ENCODE results near the gene PKD1L1. TPM values are rescaled to one million over a fixed set of nuclear protein-coding genes. Genes with fewer than 3 reads are reported as not detected.

The PKD1L1 gene
- polyA plus RNA-seq, 4 donors: 0.42 to 1.2 TPM; not detected in 2

DNA sequence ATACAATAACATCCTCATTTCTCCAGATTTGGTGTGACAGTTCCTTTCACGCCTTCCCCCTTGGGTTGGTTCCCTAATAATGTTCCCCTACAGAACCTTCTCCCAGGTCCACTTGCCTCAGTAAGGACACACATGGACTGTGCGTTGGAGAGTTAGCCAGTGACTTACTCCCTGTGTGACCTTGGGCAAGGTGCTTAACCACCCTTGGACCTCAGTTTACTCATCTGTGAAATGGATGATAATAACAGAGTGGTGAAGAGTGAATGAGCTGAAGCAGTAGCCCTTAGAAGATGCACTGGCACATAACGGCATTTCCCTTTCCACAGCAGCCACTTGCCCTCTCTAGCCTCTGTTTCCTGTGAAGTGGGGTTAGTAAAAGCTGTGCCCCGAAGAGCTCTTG, 175.8 kb downstream of the PKD1L1 start:
- H3K4me3 ChIP-seq (ENCODE audit: low read depth in 1 of 3, low read length in 3 of 3): no peak overlapping the region
- no peak for DNase-seq
- 91 to 92% (median 91%) methylated on average over 4 of the region's 4 CpGs for WGBS, 3 donors
- no peaks in the 10 kb centered on the region for H3K36me3 ChIP-seq (ENCODE audit: control insufficient read depth in 3 of 3, insufficient read depth in 2 of 3, low read depth in 1 of 3, low read length in 3 of 3)
- no peaks in the 10 kb centered on the region for H3K27me3 ChIP-seq (ENCODE audit: control insufficient read depth in 3 of 3, insufficient read depth in 3 of 3, low read length in 3 of 3)
- peaks cover 0 to 5% (median 0%) of the 10 kb centered on the region in 3 donors for H3K4me1 ChIP-seq (ENCODE audit: control insufficient read depth in 3 of 3, insufficient read depth in 2 of 3, low read depth in 1 of 3, low read length in 2 of 3)
- H3K27ac ChIP-seq (ENCODE audit: low read depth in 1 of 3, low read length in 2 of 3): no peak overlapping the region
- FAIRE-seq: no peak
- H3K9me3 ChIP-seq (ENCODE audit: control insufficient read depth in 2 of 2, insufficient read depth in 1 of 2, low read depth in 1 of 2, low read length in 1 of 2): peaks cover 0 to 8% of the 10 kb centered on the region in 2 donors

- 73 to 82% (median 75%) methylated on average over 5 of the region's 5 CpGs for WGBS, 3 donors
- no peak for DNase-seq
Measured at GRCh38 chr7:47771990-47772360, 176.3 kb downstream of the PKD1L1 start.

GRCh38 chr7:47771336-47771989, 176.8 kb downstream of the PKD1L1 start:
- WGBS, 3 donors: 82 to 92% (median 86%) methylated on average over 5 of the region's 5 CpGs
- Histone ChIP-seq H3K9me3 (ENCODE audit: control insufficient read depth in 2 of 2, insufficient read depth in 1 of 2, low read depth in 1 of 2, low read length in 1 of 2) (peaks cover 0 to 5% of the 10 kb centered on the region in 2 donors), H3K27ac (ENCODE audit: low read depth in 1 of 3, low read length in 2 of 3) (no peak overlapping the region), H3K4me1 (ENCODE audit: control insufficient read depth in 3 of 3, insufficient read depth in 2 of 3, low read depth in 1 of 3, low read length in 2 of 3) (peaks cover 0 to 5% (median 0%) of the 10 kb centered on the region in 3 donors), H3K27me3 (ENCODE audit: control insufficient read depth in 3 of 3, insufficient read depth in 3 of 3, low read length in 3 of 3) (no peaks in the 10 kb centered on the region), H3K36me3 (ENCODE audit: control insufficient read depth in 3 of 3, insufficient read depth in 2 of 3, low read depth in 1 of 3, low read length in 3 of 3) (no peaks in the 10 kb centered on the region), H3K4me3 (ENCODE audit: low read depth in 1 of 3, low read length in 3 of 3) (no peak overlapping the region)
- FAIRE-seq: no peak
- DNase-seq: no peak

More at GRCh38 chr7:47771990-47772360, 176.3 kb downstream of the PKD1L1 start:
- Histone ChIP-seq H3K27ac (ENCODE audit: low read depth in 1 of 3, low read length in 2 of 3) (no peak overlapping the region), H3K4me3 (ENCODE audit: low read depth in 1 of 3, low read length in 3 of 3) (no peak overlapping the region), H3K4me1 (ENCODE audit: control insufficient read depth in 3 of 3, insufficient read depth in 2 of 3, low read depth in 1 of 3, low read length in 2 of 3) (peaks cover 0 to 5% (median 0%) of the 10 kb centered on the region in 3 donors), H3K9me3 (ENCODE audit: control insufficient read depth in 2 of 2, insufficient read depth in 1 of 2, low read depth in 1 of 2, low read length in 1 of 2) (peaks cover 0 to 5% of the 10 kb centered on the region in 2 donors), H3K27me3 (ENCODE audit: control insufficient read depth in 3 of 3, insufficient read depth in 3 of 3, low read length in 3 of 3) (no peaks in the 10 kb centered on the region), H3K36me3 (ENCODE audit: control insufficient read depth in 3 of 3, insufficient read depth in 2 of 3, low read depth in 1 of 3, low read length in 3 of 3) (no peaks in the 10 kb centered on the region)
- FAIRE-seq: no peak

- no peaks in the 10 kb centered on the region for H3K9me3 ChIP-seq (ENCODE audit: control insufficient read depth in 2 of 2, insufficient read depth in 1 of 2, low read depth in 1 of 2, low read length in 1 of 2)
- 78 to 95% (median 84%) methylated on average over 7 of the region's 7 CpGs for WGBS, 3 donors
- no peak overlapping the region for H3K4me3 ChIP-seq (ENCODE audit: low read depth in 1 of 3, low read length in 3 of 3)
- FAIRE-seq (no peak), DNase-seq (no peak)
- H3K27ac ChIP-seq (ENCODE audit: low read depth in 1 of 3, low read length in 2 of 3): no peak overlapping the region
- H3K36me3 ChIP-seq (ENCODE audit: control insufficient read depth in 3 of 3, insufficient read depth in 2 of 3, low read depth in 1 of 3, low read length in 3 of 3): no peaks in the 10 kb centered on the region
- H3K27me3 ChIP-seq (ENCODE audit: control insufficient read depth in 3 of 3, insufficient read depth in 3 of 3, low read length in 3 of 3): no peaks in the 10 kb centered on the region
- H3K4me1 ChIP-seq (ENCODE audit: control insufficient read depth in 3 of 3, insufficient read depth in 2 of 3, low read depth in 1 of 3, low read length in 2 of 3): peaks cover 2 to 21% (median 4%) of the 10 kb centered on the region in 3 donors
Measured at GRCh38 chr7:47766126-47766525, 182.1 kb downstream of the PKD1L1 start.

DNA sequence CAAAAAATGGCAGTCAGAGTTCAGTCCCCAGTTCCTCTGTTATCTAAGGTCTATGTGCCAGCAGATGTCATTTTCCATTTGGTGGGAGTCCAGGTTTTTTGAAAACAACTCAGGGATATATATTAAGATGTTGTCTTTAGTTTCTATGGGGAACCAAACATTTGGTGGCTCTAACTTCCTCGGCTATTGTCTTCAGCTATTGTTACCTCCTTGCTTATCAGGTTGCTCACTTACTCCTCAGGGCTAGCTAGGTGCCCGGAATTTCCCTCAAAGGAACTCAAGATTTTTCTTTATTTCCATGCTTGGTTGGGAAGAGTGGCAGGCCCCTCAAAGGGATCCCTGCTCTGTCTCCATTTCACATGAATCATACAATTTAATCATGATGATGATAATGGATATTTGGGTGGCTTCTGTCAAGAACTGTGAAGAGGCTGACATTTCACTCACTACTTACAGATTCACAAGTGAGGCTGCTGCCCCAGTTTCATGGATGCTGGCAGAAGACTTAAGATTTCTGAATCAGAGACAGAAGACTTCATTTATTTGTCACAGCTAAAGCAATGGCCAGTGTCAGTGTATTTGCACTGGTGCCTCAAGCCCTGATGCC, 182.8 kb downstream of the PKD1L1 start:
- Histone ChIP-seq H3K27ac (ENCODE audit: low read depth in 1 of 3, low read length in 2 of 3) (no peak overlapping the region), H3K4me3 (ENCODE audit: low read depth in 1 of 3, low read length in 3 of 3) (no peak overlapping the region), H3K36me3 (ENCODE audit: control insufficient read depth in 3 of 3, insufficient read depth in 2 of 3, low read depth in 1 of 3, low read length in 3 of 3) (no peaks in the 10 kb centered on the region), H3K9me3 (ENCODE audit: control insufficient read depth in 2 of 2, insufficient read depth in 1 of 2, low read depth in 1 of 2, low read length in 1 of 2) (no peaks in the 10 kb centered on the region), H3K27me3 (ENCODE audit: control insufficient read depth in 3 of 3, insufficient read depth in 3 of 3, low read length in 3 of 3) (no peaks in the 10 kb centered on the region), H3K4me1 (ENCODE audit: control insufficient read depth in 3 of 3, insufficient read depth in 2 of 3, low read depth in 1 of 3, low read length in 2 of 3) (peaks cover 2 to 21% (median 4%) of the 10 kb centered on the region in 3 donors)
- no peak for FAIRE-seq
- no peak for DNase-seq
- 89 to 91% (median 90%) methylated on average over 2 of the region's 2 CpGs for WGBS, 3 donors

- Histone ChIP-seq H3K27ac (ENCODE audit: low read depth in 1 of 3, low read length in 2 of 3) (no peak overlapping the region), H3K9me3 (ENCODE audit: control insufficient read depth in 2 of 2, insufficient read depth in 1 of 2, low read depth in 1 of 2, low read length in 1 of 2) (no peaks in the 10 kb centered on the region)
- WGBS, 3 donors: 86 to 92% (median 88%) methylated on average over 5 of the region's 5 CpGs
Measured at GRCh38 chr7:47764746-47765145, 183.5 kb downstream of the PKD1L1 start.

DNA sequence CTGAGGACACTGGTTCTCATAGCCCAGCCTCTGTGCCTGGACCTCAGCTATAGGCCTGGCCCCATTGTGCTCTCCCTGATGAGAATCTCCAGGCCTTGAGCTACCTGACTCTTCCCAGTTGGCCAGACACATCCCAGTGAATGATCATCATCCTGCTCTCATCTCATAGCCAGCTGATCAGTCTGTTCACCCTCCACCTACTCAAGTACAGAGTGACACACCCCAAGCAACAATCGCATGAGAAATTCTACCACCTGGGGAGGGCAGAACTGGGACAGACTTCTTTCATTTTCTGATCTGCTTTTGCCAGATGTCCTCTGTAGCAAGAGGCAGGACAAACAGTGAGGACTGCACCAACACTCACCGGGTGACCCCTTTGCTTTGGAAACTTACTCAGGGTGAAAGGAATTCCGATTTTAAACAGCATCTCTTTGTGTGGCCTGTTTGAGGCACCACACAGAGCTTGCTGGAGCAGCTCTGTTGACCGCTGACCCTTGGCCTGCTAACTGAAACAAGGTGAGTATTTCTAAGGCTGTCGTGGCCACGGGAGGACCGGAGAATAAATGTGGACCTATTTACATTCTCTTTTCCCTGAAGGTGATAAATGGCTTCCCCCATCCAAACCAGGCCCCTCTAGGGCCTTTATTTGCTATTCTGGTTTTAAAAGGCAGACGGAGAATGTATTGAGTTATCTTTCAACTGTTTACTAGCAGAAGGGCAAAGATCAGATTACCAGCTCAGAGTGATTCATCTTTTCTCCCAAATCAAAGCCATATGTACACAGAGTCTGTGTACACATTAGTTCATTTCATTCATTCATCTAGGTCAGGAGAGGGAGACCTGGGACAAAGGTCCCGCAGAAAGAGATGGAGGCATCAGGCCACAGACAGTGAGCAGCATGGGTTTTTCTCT, 184.9 kb downstream of the PKD1L1 start:
- DNase-seq (peak; percentile 59 to 69), FAIRE-seq (no peak)
- Histone ChIP-seq H3K27me3 (ENCODE audit: control insufficient read depth in 3 of 3, insufficient read depth in 3 of 3, low read length in 3 of 3) (no peaks in the 10 kb centered on the region), H3K36me3 (ENCODE audit: control insufficient read depth in 3 of 3, insufficient read depth in 2 of 3, low read depth in 1 of 3, low read length in 3 of 3) (no peaks in the 10 kb centered on the region), H3K27ac (ENCODE audit: low read depth in 1 of 3, low read length in 2 of 3) (peak overlapping the region; percentile 9 to 68 (median 51)), H3K9me3 (ENCODE audit: control insufficient read depth in 2 of 2, insufficient read depth in 1 of 2, low read depth in 1 of 2, low read length in 1 of 2) (no peaks in the 10 kb centered on the region), H3K4me1 (ENCODE audit: control insufficient read depth in 3 of 3, insufficient read depth in 2 of 3, low read depth in 1 of 3, low read length in 2 of 3) (peaks cover 2 to 21% (median 4%) of the 10 kb centered on the region in 3 donors), H3K4me3 (ENCODE audit: low read depth in 1 of 3, low read length in 3 of 3) (no peak overlapping the region)
- 20 to 41% (median 24%) methylated on average over 9 of the region's 9 CpGs for WGBS, 3 donors

More at GRCh38 chr7:47764746-47765145, 183.5 kb downstream of the PKD1L1 start:
- Histone ChIP-seq H3K27me3 (ENCODE audit: control insufficient read depth in 3 of 3, insufficient read depth in 3 of 3, low read length in 3 of 3) (no peaks in the 10 kb centered on the region), H3K4me1 (ENCODE audit: control insufficient read depth in 3 of 3, insufficient read depth in 2 of 3, low read depth in 1 of 3, low read length in 2 of 3) (peaks cover 2 to 21% (median 4%) of the 10 kb centered on the region in 3 donors), H3K4me3 (ENCODE audit: low read depth in 1 of 3, low read length in 3 of 3) (no peak overlapping the region), H3K36me3 (ENCODE audit: control insufficient read depth in 3 of 3, insufficient read depth in 2 of 3, low read depth in 1 of 3, low read length in 3 of 3) (no peaks in the 10 kb centered on the region)
- FAIRE-seq: no peak
- DNase-seq: no peak

DNA sequence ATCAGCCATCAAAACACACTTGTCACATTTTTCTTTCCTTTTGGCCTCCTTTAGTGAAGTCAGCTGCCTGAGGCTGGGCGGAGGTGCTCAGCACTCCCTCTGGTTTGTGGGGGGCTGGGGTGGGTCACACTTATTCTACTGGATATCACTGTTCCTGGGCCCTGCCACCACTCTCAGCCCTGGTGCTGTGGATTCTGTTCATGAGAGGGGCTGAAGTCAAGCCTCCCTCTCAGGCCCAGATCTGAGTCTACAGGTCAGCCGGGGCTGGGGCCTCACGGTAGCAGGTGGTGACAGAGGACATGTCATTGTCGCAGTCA, 185.6 kb downstream of the PKD1L1 start:
- peak overlapping the region; percentile 9 to 68 (median 51) for H3K27ac ChIP-seq (ENCODE audit: low read depth in 1 of 3, low read length in 2 of 3)
- WGBS, 3 donors: 80 to 88% (median 87%) methylated on average over 4 of the region's 4 CpGs
- peaks cover 2 to 21% (median 4%) of the 10 kb centered on the region in 3 donors for H3K4me1 ChIP-seq (ENCODE audit: control insufficient read depth in 3 of 3, insufficient read depth in 2 of 3, low read depth in 1 of 3, low read length in 2 of 3)
- H3K36me3 ChIP-seq (ENCODE audit: control insufficient read depth in 3 of 3, insufficient read depth in 2 of 3, low read depth in 1 of 3, low read length in 3 of 3): no peaks in the 10 kb centered on the region
- DNase-seq (no peak), FAIRE-seq (no peak)
- no peaks in the 10 kb centered on the region for H3K27me3 ChIP-seq (ENCODE audit: control insufficient read depth in 3 of 3, insufficient read depth in 3 of 3, low read length in 3 of 3)
- no peak overlapping the region for H3K4me3 ChIP-seq (ENCODE audit: low read depth in 1 of 3, low read length in 3 of 3)
- H3K9me3 ChIP-seq (ENCODE audit: control insufficient read depth in 2 of 2, insufficient read depth in 1 of 2, low read depth in 1 of 2, low read length in 1 of 2): no peaks in the 10 kb centered on the region

Data from small intestine (tissue), 7 donors.